ENCODE results near the gene WDR75. TPM values are rescaled to one million over a fixed set of nuclear protein-coding genes. Genes with fewer than 3 reads are reported as not detected.

WDR75 gene
- total RNA-seq, 1 donor from 2014 or later: 40.7 TPM

DNA sequence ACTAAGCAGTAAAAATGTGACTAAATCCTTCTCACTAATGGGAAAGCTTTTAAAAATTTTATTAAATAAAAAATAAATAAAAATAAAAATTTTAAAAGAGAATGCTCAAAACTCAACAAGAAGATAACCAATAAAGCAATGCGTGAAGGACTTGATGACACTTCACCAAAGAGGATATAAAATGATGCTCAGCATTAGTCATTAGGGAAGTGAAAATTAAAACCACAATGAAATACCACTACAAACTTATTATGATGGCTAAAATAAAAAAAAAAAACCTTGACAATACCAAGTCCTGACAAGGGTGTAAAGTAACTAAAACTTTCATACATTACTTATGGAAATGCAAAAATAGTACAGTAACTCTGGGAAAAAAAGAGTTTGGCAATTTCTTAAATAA is 3.3 kb upstream of the WDR75 start:
- Histone ChIP-seq H3K27me3 (ENCODE audit: control insufficient read depth in 3 of 3, insufficient read depth in 3 of 3, low read length in 3 of 3) (no peaks in the 10 kb centered on the region), H3K9ac (ENCODE audit: low read depth in 1 of 3, low read length in 3 of 3) (no peak overlapping the region), H3K4me1 (ENCODE audit: control insufficient read depth in 3 of 3, insufficient read depth in 3 of 3, low read length in 3 of 3) (peaks cover 4 to 18% (median 12%) of the 10 kb centered on the region in 3 donors), H3K9me3 (ENCODE audit: control insufficient read depth in 3 of 3, low read length in 3 of 3) (no peaks in the 10 kb centered on the region), H3K27ac (ENCODE audit: low read depth, low read length) (no peak overlapping the region), H3K36me3 (ENCODE audit: control insufficient read depth in 3 of 3, insufficient read depth in 3 of 3, low read length in 3 of 3) (no peaks in the 10 kb centered on the region), H3K4me3 (ENCODE audit: low read length in 3 of 3) (no peak overlapping the region)

DNA sequence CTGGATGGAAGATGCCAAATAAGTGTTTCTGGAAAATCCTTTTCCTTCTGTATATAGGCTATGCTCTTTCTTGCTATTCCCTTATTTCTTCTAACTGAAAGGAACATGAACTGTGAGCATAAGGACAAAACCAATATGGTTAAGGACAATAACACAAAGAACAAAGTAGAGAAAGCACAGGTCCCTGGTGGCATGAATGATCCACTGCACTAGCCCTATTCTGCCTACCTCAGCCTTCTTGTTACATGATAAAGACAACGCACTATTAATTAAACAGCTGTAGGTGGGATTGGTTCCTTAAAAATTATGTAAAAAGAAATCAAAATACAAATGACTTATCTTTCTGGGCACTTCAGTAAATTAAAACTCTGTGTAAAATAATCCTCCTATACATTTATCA is 1.9 kb upstream of the WDR75 start:
- Histone ChIP-seq H3K9me3 (ENCODE audit: control insufficient read depth in 3 of 3, low read length in 3 of 3) (no peaks in the 10 kb centered on the region), H3K9ac (ENCODE audit: low read depth in 1 of 3, low read length in 3 of 3) (no peak overlapping the region), H3K4me3 (ENCODE audit: low read length in 3 of 3) (no peak overlapping the region), H3K36me3 (ENCODE audit: control insufficient read depth in 3 of 3, insufficient read depth in 3 of 3, low read length in 3 of 3) (no peaks in the 10 kb centered on the region), H3K4me1 (ENCODE audit: control insufficient read depth in 3 of 3, insufficient read depth in 3 of 3, low read length in 3 of 3) (peaks cover 4 to 29% (median 12%) of the 10 kb centered on the region in 3 donors), H3K27ac (ENCODE audit: low read depth, low read length) (no peak overlapping the region), H3K27me3 (ENCODE audit: control insufficient read depth in 3 of 3, insufficient read depth in 3 of 3, low read length in 3 of 3) (no peaks in the 10 kb centered on the region)

DNA sequence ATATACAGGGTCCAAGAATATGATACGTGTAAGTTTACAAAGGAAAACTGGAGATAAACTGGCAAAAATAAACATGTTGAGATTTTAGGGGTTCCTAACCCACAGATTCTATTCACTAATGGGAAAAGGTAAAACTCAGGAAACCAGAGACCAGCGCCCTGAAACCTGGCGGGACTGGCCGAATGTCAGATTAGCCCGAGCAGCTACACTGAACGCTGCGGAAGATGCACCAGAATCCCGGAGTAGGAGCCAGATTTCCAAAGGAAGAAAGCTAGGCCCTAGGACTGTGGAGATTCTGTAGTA is 679 bp upstream of the WDR75 start:
- H3K4me1 ChIP-seq (ENCODE audit: control insufficient read depth in 3 of 3, insufficient read depth in 3 of 3, low read length in 3 of 3): peaks cover 4 to 30% (median 12%) of the 10 kb centered on the region in 3 donors
- no peaks in the 10 kb centered on the region for H3K27me3 ChIP-seq (ENCODE audit: control insufficient read depth in 3 of 3, insufficient read depth in 3 of 3, low read length in 3 of 3)
- no peaks in the 10 kb centered on the region for H3K9me3 ChIP-seq (ENCODE audit: control insufficient read depth in 3 of 3, low read length in 3 of 3)
- no peaks in the 10 kb centered on the region for H3K36me3 ChIP-seq (ENCODE audit: control insufficient read depth in 3 of 3, insufficient read depth in 3 of 3, low read length in 3 of 3)
- H3K27ac ChIP-seq (ENCODE audit: low read depth, low read length): peak overlapping the region; percentile 88
- peak overlapping the region; percentile 88 to 94 (median 92) for H3K9ac ChIP-seq (ENCODE audit: low read depth in 1 of 3, low read length in 3 of 3)
- peak overlapping the region; percentile 79 to 96 (median 91) for H3K4me3 ChIP-seq (ENCODE audit: low read length in 3 of 3)

DNA sequence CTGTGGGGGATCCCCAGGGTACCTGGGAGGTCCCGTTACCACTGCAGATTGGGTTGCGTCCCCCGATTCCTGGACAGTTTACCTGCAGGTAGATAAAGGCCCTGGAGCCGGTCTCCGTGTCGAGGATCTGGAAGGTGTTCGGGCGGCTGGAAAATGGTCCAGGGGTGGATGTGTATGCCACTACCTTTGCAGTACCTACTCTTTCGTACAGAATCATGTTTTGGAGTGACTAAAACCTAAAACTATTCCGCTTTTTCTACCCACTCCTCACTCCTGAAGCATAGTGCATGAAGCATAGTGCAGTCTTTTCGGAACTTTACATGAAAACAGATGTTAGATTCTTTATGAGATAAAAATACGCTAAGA is 418 bp downstream of the WDR75 start:
- Histone ChIP-seq H3K4me3 (ENCODE audit: low read length in 3 of 3) (peak overlapping the region; percentile 79 to 96 (median 91)), H3K4me1 (ENCODE audit: control insufficient read depth in 3 of 3, insufficient read depth in 3 of 3, low read length in 3 of 3) (peaks cover 4 to 30% (median 12%) of the 10 kb centered on the region in 3 donors), H3K9me3 (ENCODE audit: control insufficient read depth in 3 of 3, low read length in 3 of 3) (no peaks in the 10 kb centered on the region), H3K36me3 (ENCODE audit: control insufficient read depth in 3 of 3, insufficient read depth in 3 of 3, low read length in 3 of 3) (no peaks in the 10 kb centered on the region), H3K9ac (ENCODE audit: low read depth in 1 of 3, low read length in 3 of 3) (peak overlapping the region; percentile 88 to 94 (median 92)), H3K27me3 (ENCODE audit: control insufficient read depth in 3 of 3, insufficient read depth in 3 of 3, low read length in 3 of 3) (no peaks in the 10 kb centered on the region), H3K27ac (ENCODE audit: low read depth, low read length) (peak overlapping the region; percentile 88)

DNA sequence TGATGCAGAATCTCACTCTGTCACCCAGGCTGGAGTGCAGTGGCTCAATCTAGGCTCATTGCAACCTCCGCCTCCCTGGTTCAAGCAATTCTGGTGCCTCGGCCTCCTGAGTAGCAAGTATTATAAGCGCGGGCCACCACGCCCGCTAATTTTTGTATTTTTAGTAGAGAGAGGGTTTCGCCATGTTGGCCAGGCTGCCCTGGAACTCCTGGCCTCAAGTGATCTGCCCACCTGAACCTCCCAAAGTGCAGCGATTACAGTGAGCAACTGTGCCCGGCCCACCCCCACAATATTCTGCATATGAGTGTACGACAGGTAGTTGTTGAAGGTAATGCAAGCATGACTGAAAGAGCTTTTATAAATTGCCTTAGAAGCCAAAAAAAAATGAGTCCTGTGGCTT is 1.2 kb downstream of the WDR75 start:
- H3K27me3 ChIP-seq (ENCODE audit: control insufficient read depth in 3 of 3, insufficient read depth in 3 of 3, low read length in 3 of 3): no peaks in the 10 kb centered on the region
- H3K4me1 ChIP-seq (ENCODE audit: control insufficient read depth in 3 of 3, insufficient read depth in 3 of 3, low read length in 3 of 3): peaks cover 4 to 30% (median 12%) of the 10 kb centered on the region in 3 donors
- H3K27ac ChIP-seq (ENCODE audit: low read depth, low read length): no peak overlapping the region
- H3K4me3 ChIP-seq (ENCODE audit: low read length in 3 of 3): peak overlapping the region in 1 of 3 donors; percentile 79
- H3K9ac ChIP-seq (ENCODE audit: low read depth in 1 of 3, low read length in 3 of 3): no peak overlapping the region
- H3K36me3 ChIP-seq (ENCODE audit: control insufficient read depth in 3 of 3, insufficient read depth in 3 of 3, low read length in 3 of 3): no peaks in the 10 kb centered on the region
- H3K9me3 ChIP-seq (ENCODE audit: control insufficient read depth in 3 of 3, low read length in 3 of 3): no peaks in the 10 kb centered on the region

DNA sequence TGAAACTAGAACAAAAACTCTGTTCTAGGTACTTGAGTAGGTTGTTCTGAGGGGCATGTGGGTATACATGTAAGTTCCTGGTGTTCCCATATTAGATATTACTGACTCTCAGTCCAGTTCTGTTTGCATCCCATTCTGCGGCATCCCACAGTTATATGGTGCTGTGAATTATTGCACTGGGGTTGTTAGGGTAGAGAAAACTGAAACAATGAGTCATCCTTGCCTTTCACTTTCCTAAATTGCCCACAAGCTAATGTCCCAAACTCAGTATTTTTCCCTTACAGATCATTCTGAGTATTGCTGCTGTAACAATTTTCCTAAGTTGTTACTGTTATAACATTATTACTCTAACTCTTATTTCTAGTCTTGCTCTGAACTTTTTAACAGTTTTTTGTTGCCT is 3.0 kb downstream of the WDR75 start:
- H3K36me3 ChIP-seq (ENCODE audit: control insufficient read depth in 3 of 3, insufficient read depth in 3 of 3, low read length in 3 of 3): peaks cover 0 to 13% (median 8%) of the 10 kb centered on the region in 3 donors
- H3K27me3 ChIP-seq (ENCODE audit: control insufficient read depth in 3 of 3, insufficient read depth in 3 of 3, low read length in 3 of 3): no peaks in the 10 kb centered on the region
- peaks cover 4 to 30% (median 12%) of the 10 kb centered on the region in 3 donors for H3K4me1 ChIP-seq (ENCODE audit: control insufficient read depth in 3 of 3, insufficient read depth in 3 of 3, low read length in 3 of 3)
- no peaks in the 10 kb centered on the region for H3K9me3 ChIP-seq (ENCODE audit: control insufficient read depth in 3 of 3, low read length in 3 of 3)
- H3K27ac ChIP-seq (ENCODE audit: low read depth, low read length): no peak overlapping the region
- no peak overlapping the region for H3K4me3 ChIP-seq (ENCODE audit: low read length in 3 of 3)
- no peak overlapping the region for H3K9ac ChIP-seq (ENCODE audit: low read depth in 1 of 3, low read length in 3 of 3)

DNA sequence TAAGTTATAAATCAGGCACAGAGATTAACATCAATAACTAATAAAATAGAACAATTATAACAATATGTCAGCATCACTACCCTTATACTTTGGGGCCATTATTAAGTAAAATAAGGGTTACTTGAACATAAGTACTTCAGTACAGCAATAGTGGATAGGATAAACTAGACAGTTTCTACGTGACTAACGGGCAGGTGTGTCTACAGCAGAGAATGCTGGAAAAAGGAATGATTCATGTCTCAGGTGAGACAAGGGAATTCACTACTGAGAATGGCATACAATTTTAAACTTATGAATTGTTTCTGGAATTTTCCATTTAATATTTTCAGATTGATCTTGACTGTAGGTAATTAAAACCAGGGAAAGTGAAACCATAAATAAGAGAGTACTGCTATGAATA is 5.5 kb downstream of the WDR75 start:
- H3K9ac ChIP-seq (ENCODE audit: low read depth in 1 of 3, low read length in 3 of 3): no peak overlapping the region

DNA sequence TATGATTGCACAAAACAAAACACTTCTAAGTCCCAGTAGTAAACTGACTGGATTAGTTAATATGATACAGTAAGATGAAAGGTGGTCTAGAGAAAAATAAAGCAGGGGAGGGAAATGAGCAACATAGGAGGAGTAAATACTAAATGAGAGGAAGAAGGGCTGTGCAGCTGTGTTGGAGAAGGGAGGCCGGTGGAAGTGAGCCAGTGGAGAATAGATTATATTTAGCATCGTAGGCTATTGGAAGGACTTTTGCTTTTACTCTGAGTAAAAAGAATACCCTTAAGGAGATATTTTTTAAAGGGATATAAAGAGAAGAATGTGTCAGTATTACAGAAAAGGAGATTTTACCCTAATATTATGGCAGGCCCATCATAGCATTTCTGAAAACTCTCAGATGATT is 12.7 kb downstream of the WDR75 start:
- H3K4me3 ChIP-seq (ENCODE audit: low read length in 3 of 3): peak overlapping the region in 1 of 3 donors; percentile 9
- peaks cover 6 to 51% (median 42%) of the 10 kb centered on the region in 3 donors for H3K36me3 ChIP-seq (ENCODE audit: control insufficient read depth in 3 of 3, insufficient read depth in 3 of 3, low read length in 3 of 3)
- H3K4me1 ChIP-seq (ENCODE audit: control insufficient read depth in 3 of 3, insufficient read depth in 3 of 3, low read length in 3 of 3): peaks cover 0 to 3% (median 0%) of the 10 kb centered on the region in 3 donors
- no peaks in the 10 kb centered on the region for H3K9me3 ChIP-seq (ENCODE audit: control insufficient read depth in 3 of 3, low read length in 3 of 3)
- peak overlapping the region in 1 of 3 donors; percentile 9 for H3K9ac ChIP-seq (ENCODE audit: low read depth in 1 of 3, low read length in 3 of 3)
- no peaks in the 10 kb centered on the region for H3K27me3 ChIP-seq (ENCODE audit: control insufficient read depth in 3 of 3, insufficient read depth in 3 of 3, low read length in 3 of 3)
- peak overlapping the region; percentile 48 for H3K27ac ChIP-seq (ENCODE audit: low read depth, low read length)

More for the DNA sequence above, 5.5 kb downstream of the WDR75 start:
- no peaks in the 10 kb centered on the region for H3K27me3 ChIP-seq (ENCODE audit: control insufficient read depth in 3 of 3, insufficient read depth in 3 of 3, low read length in 3 of 3)
- H3K27ac ChIP-seq (ENCODE audit: low read depth, low read length): no peak overlapping the region
- H3K4me3 ChIP-seq (ENCODE audit: low read length in 3 of 3): no peak overlapping the region
- no peaks in the 10 kb centered on the region for H3K9me3 ChIP-seq (ENCODE audit: control insufficient read depth in 3 of 3, low read length in 3 of 3)
- H3K4me1 ChIP-seq (ENCODE audit: control insufficient read depth in 3 of 3, insufficient read depth in 3 of 3, low read length in 3 of 3): peaks cover 0 to 24% (median 9%) of the 10 kb centered on the region in 3 donors
- peaks cover 3 to 33% (median 18%) of the 10 kb centered on the region in 3 donors for H3K36me3 ChIP-seq (ENCODE audit: control insufficient read depth in 3 of 3, insufficient read depth in 3 of 3, low read length in 3 of 3)

DNA sequence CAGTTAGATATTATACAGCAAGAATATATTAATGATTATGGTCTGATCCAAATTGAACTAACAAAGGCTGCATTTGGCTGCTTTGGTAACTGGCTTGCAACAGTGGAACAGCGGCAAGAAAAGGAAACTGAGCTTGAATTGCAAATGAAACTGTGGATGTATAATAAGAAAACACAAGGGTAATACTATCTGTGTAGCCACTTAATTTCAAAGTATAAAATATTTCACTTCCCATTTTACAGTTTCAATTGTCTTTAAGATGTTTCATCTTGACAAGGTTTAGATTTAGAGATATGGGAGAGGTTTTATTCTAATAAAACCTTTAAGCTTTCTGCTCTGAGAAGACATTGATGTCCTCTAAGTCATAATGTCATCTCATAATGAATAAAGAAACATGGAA is 23.8 kb downstream of the WDR75 start:
- Histone ChIP-seq H3K9ac (ENCODE audit: low read depth in 1 of 3, low read length in 3 of 3) (no peak overlapping the region), H3K4me3 (ENCODE audit: low read length in 3 of 3) (no peak overlapping the region), H3K9me3 (ENCODE audit: control insufficient read depth in 3 of 3, low read length in 3 of 3) (no peaks in the 10 kb centered on the region), H3K27ac (ENCODE audit: low read depth, low read length) (no peak overlapping the region), H3K27me3 (ENCODE audit: control insufficient read depth in 3 of 3, insufficient read depth in 3 of 3, low read length in 3 of 3) (no peaks in the 10 kb centered on the region), H3K4me1 (ENCODE audit: control insufficient read depth in 3 of 3, insufficient read depth in 3 of 3, low read length in 3 of 3) (peaks cover 0 to 2% (median 0%) of the 10 kb centered on the region in 3 donors), H3K36me3 (ENCODE audit: control insufficient read depth in 3 of 3, insufficient read depth in 3 of 3, low read length in 3 of 3) (peaks cover 19 to 66% (median 43%) of the 10 kb centered on the region in 3 donors)

DNA sequence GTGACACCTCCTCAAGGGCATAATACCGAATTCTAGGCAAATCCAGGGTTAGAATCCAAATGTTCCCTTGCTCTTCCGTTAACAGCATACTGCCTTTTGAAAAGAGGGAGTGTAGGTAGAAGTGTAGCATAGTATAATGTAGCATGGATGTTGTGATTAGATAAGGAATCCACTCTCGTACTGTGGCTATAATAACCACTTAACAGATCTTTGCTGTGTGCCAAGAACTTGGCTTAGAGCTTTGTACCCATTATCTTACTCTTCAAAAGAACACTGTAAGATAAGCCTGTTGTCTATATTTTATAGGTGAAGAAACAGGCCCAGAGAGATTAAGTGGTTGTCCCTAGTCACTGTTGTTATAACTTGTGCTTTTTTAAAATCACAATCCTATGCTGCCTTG is 24.2 kb downstream of the WDR75 start:
- H3K9me3 ChIP-seq (ENCODE audit: control insufficient read depth in 3 of 3, low read length in 3 of 3): no peaks in the 10 kb centered on the region
- H3K9ac ChIP-seq (ENCODE audit: low read depth in 1 of 3, low read length in 3 of 3): no peak overlapping the region
- no peak overlapping the region for H3K4me3 ChIP-seq (ENCODE audit: low read length in 3 of 3)
- no peak overlapping the region for H3K27ac ChIP-seq (ENCODE audit: low read depth, low read length)
- peaks cover 20 to 64% (median 42%) of the 10 kb centered on the region in 3 donors for H3K36me3 ChIP-seq (ENCODE audit: control insufficient read depth in 3 of 3, insufficient read depth in 3 of 3, low read length in 3 of 3)
- H3K27me3 ChIP-seq (ENCODE audit: control insufficient read depth in 3 of 3, insufficient read depth in 3 of 3, low read length in 3 of 3): no peaks in the 10 kb centered on the region
- peaks cover 0 to 2% (median 0%) of the 10 kb centered on the region in 3 donors for H3K4me1 ChIP-seq (ENCODE audit: control insufficient read depth in 3 of 3, insufficient read depth in 3 of 3, low read length in 3 of 3)

Data from skeletal muscle tissue (tissue), 4 donors.